ENCODE data around the gene ENPP7.

ENPP7 gene

DNA sequence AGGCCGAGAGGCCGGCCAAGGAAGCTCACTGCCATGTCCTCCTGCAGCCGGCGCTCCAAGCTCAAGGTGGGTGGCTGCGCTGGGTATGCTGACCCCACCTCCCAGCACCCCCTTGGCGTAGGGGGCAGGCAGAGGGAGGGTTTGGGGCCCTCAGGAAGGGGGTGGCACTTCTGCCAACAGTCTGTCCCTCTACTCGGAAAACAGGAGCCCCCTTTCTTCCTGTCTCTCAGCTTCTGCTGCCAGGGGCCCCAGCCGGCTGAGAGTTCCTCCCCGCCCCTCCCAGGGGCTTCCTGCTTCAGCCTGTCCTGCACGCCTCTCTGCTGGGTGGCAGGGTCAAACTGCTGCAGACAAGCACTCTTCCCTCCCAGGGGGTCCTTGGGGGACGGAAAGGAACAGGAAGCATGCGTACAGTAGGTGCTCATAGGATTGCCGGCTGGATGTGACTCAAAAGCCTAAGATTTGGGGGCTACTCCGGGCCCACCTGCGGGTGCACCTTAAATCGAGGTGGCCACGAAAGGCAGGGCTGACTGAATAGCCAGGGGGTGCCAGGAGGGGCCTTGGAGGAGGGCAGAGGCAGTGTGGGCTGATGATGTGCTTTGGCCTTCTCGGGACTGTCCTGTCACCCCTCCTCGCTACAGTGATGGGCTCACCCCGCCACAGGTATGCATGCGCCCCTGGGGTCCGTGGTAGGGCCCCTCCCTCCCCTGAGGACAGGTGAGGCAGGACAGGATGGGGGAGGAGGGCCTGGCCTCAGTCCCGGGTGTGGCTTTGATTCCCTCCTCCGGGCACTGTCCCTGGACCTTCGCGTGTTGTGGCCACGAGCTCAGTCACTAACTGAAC lies 51.2 kb downstream of the ENPP7 start:
- ChIA-PET POLR2A (interaction anchor here (0.5 to 2.0 kb wide), 4 partner anchors 9 to 40 kb away, joined by 3 to 5 read pairs (median 3); partner anchors contain the start of gene CBX8), CTCF (no interaction called here)
- DNase-seq (ENCODE audit: extremely low spot score): no peak
- TF ChIP-seq FOXK2 (IDR thresholded peaks at IDR 0.05): no peak
- TF ChIP-seq ZNF384 (IDR thresholded peaks at IDR 0.05): no peak
- TF ChIP-seq BHLHE40 (IDR thresholded peaks at IDR 0.05; ENCODE audit: borderline replicate concordance): no peak
- TF ChIP-seq HDGF (IDR thresholded peaks at IDR 0.05; ENCODE audit: borderline replicate concordance): no peak
- no peak for TF ChIP-seq FOXM1 (IDR thresholded peaks at IDR 0.05; ENCODE audit: borderline replicate concordance)
- TF ChIP-seq LEF1 (IDR thresholded peaks at IDR 0.05; ENCODE audit: borderline replicate concordance): no peak
- TF ChIP-seq SP1 (IDR thresholded peaks at IDR 0.05): no peak
- no peak for TF ChIP-seq TARDBP (IDR thresholded peaks at IDR 0.05)
- no peak for TF ChIP-seq ELF4 (IDR thresholded peaks at IDR 0.05)
- no peak for TF ChIP-seq FOXA1 (IDR thresholded peaks at IDR 0.05)
- no peak for TF ChIP-seq SUZ12 (IDR thresholded peaks at IDR 0.05)
- no peak for TF ChIP-seq L3MBTL2 (conservative IDR thresholded peaks at IDR 0.05)
- TF ChIP-seq NFRKB (IDR thresholded peaks at IDR 0.05): no peak
- TF ChIP-seq, protein P1, sequence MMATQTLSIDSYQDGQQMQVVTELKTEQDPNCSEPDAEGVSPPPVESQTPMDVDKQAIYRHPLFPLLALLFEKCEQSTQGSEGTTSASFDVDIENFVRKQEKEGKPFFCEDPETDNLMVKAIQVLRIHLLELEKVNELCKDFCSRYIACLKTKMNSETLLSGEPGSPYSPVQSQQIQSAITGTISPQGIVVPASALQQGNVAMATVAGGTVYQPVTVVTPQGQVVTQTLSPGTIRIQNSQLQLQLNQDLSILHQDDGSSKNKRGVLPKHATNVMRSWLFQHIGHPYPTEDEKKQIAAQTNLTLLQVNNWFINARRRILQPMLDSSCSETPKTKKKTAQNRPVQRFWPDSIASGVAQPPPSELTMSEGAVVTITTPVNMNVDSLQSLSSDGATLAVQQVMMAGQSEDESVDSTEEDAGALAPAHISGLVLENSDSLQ (IDR thresholded peaks at IDR 0.05): no peak

DNA sequence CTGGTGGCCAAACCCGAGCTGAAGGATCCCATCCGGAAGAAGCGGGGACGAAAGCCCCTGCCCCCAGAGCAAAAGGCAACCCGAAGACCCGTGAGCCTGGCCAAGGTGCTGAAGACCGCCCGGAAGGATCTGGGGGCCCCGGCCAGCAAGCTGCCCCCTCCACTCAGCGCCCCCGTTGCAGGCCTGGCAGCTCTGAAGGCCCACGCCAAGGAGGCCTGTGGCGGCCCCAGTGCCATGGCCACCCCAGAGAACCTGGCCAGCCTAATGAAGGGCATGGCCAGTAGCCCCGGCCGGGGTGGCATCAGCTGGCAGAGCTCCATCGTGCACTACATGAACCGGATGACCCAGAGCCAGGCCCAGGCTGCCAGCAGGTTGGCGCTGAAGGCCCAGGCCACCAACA lies 53.1 kb downstream of the ENPP7 start:
- no peak for DNase-seq (ENCODE audit: extremely low spot score)
- no peak for TF ChIP-seq SUZ12 (IDR thresholded peaks at IDR 0.05)
- TF ChIP-seq ARNT (IDR thresholded peaks at IDR 0.05): no peak
- no peak for TF ChIP-seq L3MBTL2 (conservative IDR thresholded peaks at IDR 0.05)
- TF ChIP-seq FOXK2 (IDR thresholded peaks at IDR 0.05): no peak
- TF ChIP-seq FOXM1 (IDR thresholded peaks at IDR 0.05; ENCODE audit: borderline replicate concordance): no peak
- TF ChIP-seq FOXA1 (IDR thresholded peaks at IDR 0.05): no peak
- no peak for TF ChIP-seq HDGF (IDR thresholded peaks at IDR 0.05; ENCODE audit: borderline replicate concordance)
- TF ChIP-seq ZNF384 (IDR thresholded peaks at IDR 0.05): no peak
- no peak for TF ChIP-seq CTBP1 (IDR thresholded peaks at IDR 0.05; ENCODE audit: borderline replicate concordance)
- TF ChIP-seq SP1 (IDR thresholded peaks at IDR 0.05): no peak
- TF ChIP-seq NFRKB (IDR thresholded peaks at IDR 0.05): no peak
- TF ChIP-seq LEF1 (IDR thresholded peaks at IDR 0.05; ENCODE audit: borderline replicate concordance): no peak
- TF ChIP-seq, protein P1 (IDR thresholded peaks at IDR 0.05): no peak
- TF ChIP-seq TARDBP (IDR thresholded peaks at IDR 0.05): no peak
- TF ChIP-seq ELF4 (IDR thresholded peaks at IDR 0.05): no peak
- ChIA-PET CTCF (no interaction called here), POLR2A (interaction anchor here (1.2 to 1.5 kb wide), 2 partner anchors 12 to 13 kb away, joined by 3 to 6 read pairs; partner anchors contain the start of gene CBX8)

DNA sequence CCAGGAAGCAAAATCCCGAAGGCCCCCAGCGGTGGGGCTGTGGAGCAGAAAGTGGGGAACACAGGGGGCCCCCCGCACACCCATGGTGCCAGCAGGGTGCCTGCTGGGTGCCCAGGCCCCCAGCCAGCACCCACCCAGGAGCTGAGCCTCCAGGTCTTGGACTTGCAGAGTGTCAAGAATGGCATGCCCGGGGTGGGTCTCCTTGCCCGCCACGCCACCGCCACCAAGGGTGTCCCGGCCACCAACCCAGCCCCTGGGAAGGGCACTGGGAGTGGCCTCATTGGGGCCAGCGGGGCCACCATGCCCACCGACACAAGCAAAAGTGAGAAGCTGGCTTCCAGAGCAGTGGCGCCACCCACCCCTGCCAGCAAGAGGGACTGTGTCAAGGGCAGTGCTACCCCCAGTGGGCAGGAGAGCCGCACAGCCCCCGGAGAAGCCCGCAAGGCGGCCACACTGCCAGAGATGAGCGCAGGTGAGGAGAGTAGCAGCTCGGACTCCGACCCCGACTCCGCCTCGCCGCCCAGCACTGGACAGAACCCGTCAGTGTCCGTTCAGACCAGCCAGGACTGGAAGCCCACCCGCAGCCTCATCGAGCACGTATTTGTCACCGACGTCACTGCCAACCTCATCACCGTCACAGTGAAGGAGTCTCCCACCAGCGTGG lies 53.7 kb downstream of the ENPP7 start:
- POLR2A ChIA-PET: interaction anchor here (1.2 to 1.5 kb wide), 2 partner anchors 13 kb away, joined by 3 to 6 read pairs; partner anchors contain the start of gene CBX8
- CTCF ChIA-PET: no interaction called here
- no peak for DNase-seq (ENCODE audit: extremely low spot score)
- TF ChIP-seq LEF1 (IDR thresholded peaks at IDR 0.05; ENCODE audit: borderline replicate concordance) (no peak), NFRKB (IDR thresholded peaks at IDR 0.05) (no peak), SP1 (IDR thresholded peaks at IDR 0.05) (no peak), FOXK2 (IDR thresholded peaks at IDR 0.05) (no peak), FOXA1 (IDR thresholded peaks at IDR 0.05) (no peak), TARDBP (IDR thresholded peaks at IDR 0.05) (no peak), FOXM1 (IDR thresholded peaks at IDR 0.05; ENCODE audit: borderline replicate concordance) (no peak), SUZ12 (IDR thresholded peaks at IDR 0.05) (no peak), BHLHE40 (IDR thresholded peaks at IDR 0.05; ENCODE audit: borderline replicate concordance) (no peak), ELF4 (IDR thresholded peaks at IDR 0.05) (no peak), L3MBTL2 (conservative IDR thresholded peaks at IDR 0.05) (no peak), ZNF384 (IDR thresholded peaks at IDR 0.05) (no peak), CTBP1 (IDR thresholded peaks at IDR 0.05; ENCODE audit: borderline replicate concordance) (no peak), ARNT (IDR thresholded peaks at IDR 0.05) (no peak), HDGF (IDR thresholded peaks at IDR 0.05; ENCODE audit: borderline replicate concordance) (no peak)
- TF ChIP-seq, protein P1 (IDR thresholded peaks at IDR 0.05): no peak

DNA sequence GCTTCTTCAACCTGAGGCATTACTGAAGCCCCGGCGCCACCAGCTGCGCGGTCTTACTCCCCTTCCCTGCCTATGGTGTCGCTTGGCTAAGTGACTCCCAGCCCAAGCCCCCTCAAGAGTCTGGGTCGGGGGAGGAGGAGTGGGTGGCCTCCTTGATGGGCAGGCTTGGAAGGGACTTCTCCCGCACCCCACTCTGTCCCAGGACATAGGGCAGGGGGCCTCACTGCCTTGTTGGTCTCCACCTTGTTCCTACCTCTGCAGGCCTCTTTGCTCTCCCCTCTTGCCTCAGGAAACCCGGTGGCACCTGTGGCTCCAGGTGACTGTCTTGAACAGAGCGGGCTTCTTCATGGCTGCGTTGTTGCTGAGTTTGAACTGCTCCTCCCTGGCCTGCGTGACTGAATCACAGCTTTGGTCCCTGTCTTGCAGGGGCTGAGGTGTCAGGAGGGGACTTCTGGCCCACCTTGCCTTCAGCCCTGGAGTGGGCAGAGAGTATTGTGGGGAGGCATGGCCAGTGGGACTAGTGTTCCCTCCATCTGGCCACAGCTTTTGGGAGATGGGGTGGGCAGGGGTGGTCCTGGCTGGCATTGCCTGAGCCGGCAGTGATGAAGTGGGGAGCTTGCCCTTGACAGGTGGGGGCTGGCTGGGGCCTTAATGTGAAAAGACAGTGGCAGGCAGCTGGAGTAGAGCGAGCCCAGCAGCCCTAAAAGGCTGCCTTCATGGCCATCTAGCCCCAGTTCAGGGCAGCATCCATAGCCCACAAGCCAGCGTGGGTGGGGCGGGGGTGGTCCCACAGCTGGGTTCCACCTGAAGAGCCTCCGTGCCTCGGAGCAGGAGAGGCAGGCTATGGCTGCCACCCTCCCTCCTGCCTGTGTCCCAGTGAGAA lies 54.5 kb downstream of the ENPP7 start:
- DNase-seq (ENCODE audit: extremely low spot score): no peak
- CTCF ChIA-PET: no interaction called here
- POLR2A ChIA-PET: no interaction called here
- TF ChIP-seq NFRKB (IDR thresholded peaks at IDR 0.05): no peak
- TF ChIP-seq BHLHE40 (IDR thresholded peaks at IDR 0.05; ENCODE audit: borderline replicate concordance): no peak
- TF ChIP-seq TARDBP (IDR thresholded peaks at IDR 0.05): no peak
- TF ChIP-seq FOXA1 (IDR thresholded peaks at IDR 0.05): no peak
- TF ChIP-seq ELF4 (IDR thresholded peaks at IDR 0.05): no peak
- TF ChIP-seq FOXK2 (IDR thresholded peaks at IDR 0.05): no peak
- no peak for TF ChIP-seq HDGF (IDR thresholded peaks at IDR 0.05; ENCODE audit: borderline replicate concordance)
- TF ChIP-seq ARNT (IDR thresholded peaks at IDR 0.05): no peak
- TF ChIP-seq, protein P1 (IDR thresholded peaks at IDR 0.05): no peak
- no peak for TF ChIP-seq ZNF384 (IDR thresholded peaks at IDR 0.05)
- TF ChIP-seq CTBP1 (IDR thresholded peaks at IDR 0.05; ENCODE audit: borderline replicate concordance): no peak
- no peak for TF ChIP-seq LEF1 (IDR thresholded peaks at IDR 0.05; ENCODE audit: borderline replicate concordance)
- no peak for TF ChIP-seq SUZ12 (IDR thresholded peaks at IDR 0.05)
- TF ChIP-seq FOXM1 (IDR thresholded peaks at IDR 0.05; ENCODE audit: borderline replicate concordance): no peak
- no peak for TF ChIP-seq SP1 (IDR thresholded peaks at IDR 0.05)
- TF ChIP-seq L3MBTL2 (conservative IDR thresholded peaks at IDR 0.05): no peak
